Suprapubic skin (tissue), 3 donors: ENCODE data around the gene LEKR1.

Experiments used
- POLR2AphosphoS5 ChIP-seq, 3 donors: sonication (generic); formaldehyde crosslinking; IDR thresholded peaks; one replicate each; pipeline ENCODE4 v1.6.1; 2017; ENCODE audit warnings: antibody characterized with exemption in 3 of 3
- TF ChIP-seq, protein P1 (sequence below), 2 donors: fragments of 200-600 bp in 1 of 2; fragments of 450-650 bp in 1 of 2; sonication (generic) in 1 of 2; IDR thresholded peaks; one replicate each; pipeline ENCODE4 v1.5.1; 2016 to 2019; ENCODE audit warnings: antibody characterized with exemption in 2 of 2, mild to moderate bottlenecking in 1 of 2, moderate library complexity in 1 of 2

DNA sequence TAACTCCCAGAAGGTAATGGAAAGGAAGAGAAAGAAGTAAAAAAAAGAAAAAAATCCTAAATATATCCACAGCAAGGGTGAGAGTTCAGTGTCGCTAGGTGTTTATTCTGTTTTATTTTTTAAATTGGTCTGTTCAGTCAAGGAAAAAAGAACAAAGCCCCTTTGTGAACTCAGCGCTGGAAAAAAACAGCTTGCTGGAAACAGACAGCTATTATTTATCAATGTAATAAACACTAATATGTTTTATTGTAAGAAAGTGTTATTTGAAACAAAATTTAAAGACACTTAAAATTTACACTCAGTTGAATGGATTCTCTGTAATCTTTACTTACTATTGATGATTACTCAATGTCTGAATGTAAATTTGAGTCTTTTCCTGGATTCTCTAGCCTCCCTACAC lies 32.3 kb upstream of the LEKR1 start:
- TF ChIP-seq, protein P1, sequence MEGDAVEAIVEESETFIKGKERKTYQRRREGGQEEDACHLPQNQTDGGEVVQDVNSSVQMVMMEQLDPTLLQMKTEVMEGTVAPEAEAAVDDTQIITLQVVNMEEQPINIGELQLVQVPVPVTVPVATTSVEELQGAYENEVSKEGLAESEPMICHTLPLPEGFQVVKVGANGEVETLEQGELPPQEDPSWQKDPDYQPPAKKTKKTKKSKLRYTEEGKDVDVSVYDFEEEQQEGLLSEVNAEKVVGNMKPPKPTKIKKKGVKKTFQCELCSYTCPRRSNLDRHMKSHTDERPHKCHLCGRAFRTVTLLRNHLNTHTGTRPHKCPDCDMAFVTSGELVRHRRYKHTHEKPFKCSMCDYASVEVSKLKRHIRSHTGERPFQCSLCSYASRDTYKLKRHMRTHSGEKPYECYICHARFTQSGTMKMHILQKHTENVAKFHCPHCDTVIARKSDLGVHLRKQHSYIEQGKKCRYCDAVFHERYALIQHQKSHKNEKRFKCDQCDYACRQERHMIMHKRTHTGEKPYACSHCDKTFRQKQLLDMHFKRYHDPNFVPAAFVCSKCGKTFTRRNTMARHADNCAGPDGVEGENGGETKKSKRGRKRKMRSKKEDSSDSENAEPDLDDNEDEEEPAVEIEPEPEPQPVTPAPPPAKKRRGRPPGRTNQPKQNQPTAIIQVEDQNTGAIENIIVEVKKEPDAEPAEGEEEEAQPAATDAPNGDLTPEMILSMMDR (IDR thresholded peaks at IDR 0.05): no peak
- TF ChIP-seq POLR2AphosphoS5 (IDR thresholded peaks at IDR 0.05): no peak
